ENCODE data around the gene TUBB6. TPM values are rescaled to one million over a fixed set of nuclear protein-coding genes. Genes with fewer than 3 reads are reported as not detected.

TUBB6 gene
- total and polyA plus RNA-seq, 2 of the 13 experiments (the other 11 are each of a cell fraction or from before 2014, with no cell fraction given) = 9.9 to 28.6 TPM

DNA sequence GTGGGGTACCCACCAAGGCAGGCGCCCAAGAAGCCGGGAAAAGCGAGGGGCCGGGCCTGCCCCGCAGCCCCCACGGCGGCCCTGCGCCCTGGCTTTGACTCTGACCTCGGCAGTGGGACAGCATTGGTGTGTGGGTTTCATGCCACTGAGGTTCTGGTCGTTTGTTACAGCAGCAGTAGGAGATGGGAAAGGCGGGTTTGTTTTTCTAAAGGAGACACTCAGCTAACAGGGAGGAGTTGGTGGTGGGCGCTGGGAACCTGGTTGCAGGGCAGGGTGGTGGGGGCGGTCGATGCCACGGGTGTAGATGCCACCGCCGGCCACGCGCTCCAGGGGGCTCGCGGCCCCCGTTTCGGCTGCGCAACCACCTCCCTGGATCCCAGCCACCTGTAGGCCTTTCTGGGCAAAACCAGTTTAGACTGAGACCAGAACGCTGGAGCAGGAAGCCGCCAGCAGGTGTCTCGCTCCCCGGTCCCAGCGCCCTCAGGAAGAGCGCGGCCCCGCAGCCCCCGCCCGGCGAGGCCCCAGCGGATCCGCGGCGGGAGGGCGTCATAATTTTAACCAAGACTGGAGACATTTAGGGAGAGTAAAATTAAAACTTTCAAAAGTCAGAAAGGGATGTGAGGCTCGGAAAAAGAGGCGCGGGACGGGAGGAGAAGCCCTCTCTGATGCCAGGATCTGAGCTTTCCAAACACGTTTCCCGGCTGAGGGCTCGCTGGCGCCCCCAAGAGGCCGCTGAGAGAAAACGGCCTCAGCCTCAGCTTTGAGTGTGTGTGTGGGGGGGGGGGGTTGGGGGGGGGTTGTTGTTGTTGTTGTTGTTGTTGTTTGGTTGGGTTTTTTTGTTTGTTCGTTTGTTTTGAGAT lies 36.4 kb upstream of the TUBB6 start (continued):
- TF ChIP-seq CEBPG (CRISPR knock-in tag; IDR thresholded peaks at IDR 0.05) = no peak
- no peak for TF ChIP-seq MIER3 (CRISPR knock-in tag; IDR thresholded peaks at IDR 0.05; ENCODE audit: borderline replicate concordance)
- TF ChIP-seq, protein P1, sequence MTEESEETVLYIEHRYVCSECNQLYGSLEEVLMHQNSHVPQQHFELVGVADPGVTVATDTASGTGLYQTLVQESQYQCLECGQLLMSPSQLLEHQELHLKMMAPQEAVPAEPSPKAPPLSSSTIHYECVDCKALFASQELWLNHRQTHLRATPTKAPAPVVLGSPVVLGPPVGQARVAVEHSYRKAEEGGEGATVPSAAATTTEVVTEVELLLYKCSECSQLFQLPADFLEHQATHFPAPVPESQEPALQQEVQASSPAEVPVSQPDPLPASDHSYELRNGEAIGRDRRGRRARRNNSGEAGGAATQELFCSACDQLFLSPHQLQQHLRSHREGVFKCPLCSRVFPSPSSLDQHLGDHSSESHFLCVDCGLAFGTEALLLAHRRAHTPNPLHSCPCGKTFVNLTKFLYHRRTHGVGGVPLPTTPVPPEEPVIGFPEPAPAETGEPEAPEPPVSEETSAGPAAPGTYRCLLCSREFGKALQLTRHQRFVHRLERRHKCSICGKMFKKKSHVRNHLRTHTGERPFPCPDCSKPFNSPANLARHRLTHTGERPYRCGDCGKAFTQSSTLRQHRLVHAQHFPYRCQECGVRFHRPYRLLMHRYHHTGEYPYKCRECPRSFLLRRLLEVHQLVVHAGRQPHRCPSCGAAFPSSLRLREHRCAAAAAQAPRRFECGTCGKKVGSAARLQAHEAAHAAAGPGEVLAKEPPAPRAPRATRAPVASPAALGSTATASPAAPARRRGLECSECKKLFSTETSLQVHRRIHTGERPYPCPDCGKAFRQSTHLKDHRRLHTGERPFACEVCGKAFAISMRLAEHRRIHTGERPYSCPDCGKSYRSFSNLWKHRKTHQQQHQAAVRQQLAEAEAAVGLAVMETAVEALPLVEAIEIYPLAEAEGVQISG (CRISPR knock-in tag; IDR thresholded peaks at IDR 0.05) = 0 out of 2 replicates have a peak, but pooled peaks have one; percentile 32
- no peak for TF ChIP-seq ZNF256 (CRISPR knock-in tag; conservative IDR thresholded peaks at IDR 0.05)
- no peak for TF ChIP-seq ZNF891 (CRISPR knock-in tag; IDR thresholded peaks at IDR 0.05)
- no peak for TF ChIP-seq MBNL3 (CRISPR knock-in tag; conservative IDR thresholded peaks at IDR 0.05)
- TF ChIP-seq, protein P2, sequence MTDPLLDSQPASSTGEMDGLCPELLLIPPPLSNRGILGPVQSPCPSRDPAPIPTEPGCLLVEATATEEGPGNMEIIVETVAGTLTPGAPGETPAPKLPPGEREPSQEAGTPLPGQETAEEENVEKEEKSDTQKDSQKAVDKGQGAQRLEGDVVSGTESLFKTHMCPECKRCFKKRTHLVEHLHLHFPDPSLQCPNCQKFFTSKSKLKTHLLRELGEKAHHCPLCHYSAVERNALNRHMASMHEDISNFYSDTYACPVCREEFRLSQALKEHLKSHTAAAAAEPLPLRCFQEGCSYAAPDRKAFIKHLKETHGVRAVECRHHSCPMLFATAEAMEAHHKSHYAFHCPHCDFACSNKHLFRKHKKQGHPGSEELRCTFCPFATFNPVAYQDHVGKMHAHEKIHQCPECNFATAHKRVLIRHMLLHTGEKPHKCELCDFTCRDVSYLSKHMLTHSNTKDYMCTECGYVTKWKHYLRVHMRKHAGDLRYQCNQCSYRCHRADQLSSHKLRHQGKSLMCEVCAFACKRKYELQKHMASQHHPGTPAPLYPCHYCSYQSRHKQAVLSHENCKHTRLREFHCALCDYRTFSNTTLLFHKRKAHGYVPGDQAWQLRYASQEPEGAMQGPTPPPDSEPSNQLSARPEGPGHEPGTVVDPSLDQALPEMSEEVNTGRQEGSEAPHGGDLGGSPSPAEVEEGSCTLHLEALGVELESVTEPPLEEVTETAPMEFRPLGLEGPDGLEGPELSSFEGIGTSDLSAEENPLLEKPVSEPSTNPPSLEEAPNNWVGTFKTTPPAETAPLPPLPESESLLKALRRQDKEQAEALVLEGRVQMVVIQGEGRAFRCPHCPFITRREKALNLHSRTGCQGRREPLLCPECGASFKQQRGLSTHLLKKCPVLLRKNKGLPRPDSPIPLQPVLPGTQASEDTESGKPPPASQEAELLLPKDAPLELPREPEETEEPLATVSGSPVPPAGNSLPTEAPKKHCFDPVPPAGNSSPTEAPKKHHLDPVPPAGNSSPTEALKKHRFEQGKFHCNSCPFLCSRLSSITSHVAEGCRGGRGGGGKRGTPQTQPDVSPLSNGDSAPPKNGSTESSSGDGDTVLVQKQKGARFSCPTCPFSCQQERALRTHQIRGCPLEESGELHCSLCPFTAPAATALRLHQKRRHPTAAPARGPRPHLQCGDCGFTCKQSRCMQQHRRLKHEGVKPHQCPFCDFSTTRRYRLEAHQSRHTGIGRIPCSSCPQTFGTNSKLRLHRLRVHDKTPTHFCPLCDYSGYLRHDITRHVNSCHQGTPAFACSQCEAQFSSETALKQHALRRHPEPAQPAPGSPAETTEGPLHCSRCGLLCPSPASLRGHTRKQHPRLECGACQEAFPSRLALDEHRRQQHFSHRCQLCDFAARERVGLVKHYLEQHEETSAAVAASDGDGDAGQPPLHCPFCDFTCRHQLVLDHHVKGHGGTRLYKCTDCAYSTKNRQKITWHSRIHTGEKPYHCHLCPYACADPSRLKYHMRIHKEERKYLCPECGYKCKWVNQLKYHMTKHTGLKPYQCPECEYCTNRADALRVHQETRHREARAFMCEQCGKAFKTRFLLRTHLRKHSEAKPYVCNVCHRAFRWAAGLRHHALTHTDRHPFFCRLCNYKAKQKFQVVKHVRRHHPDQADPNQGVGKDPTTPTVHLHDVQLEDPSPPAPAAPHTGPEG (CRISPR knock-in tag; IDR thresholded peaks at IDR 0.05) = 0 out of 2 replicates have a peak, but pooled peaks have one; percentile 41
- TF ChIP-seq, protein P3, sequence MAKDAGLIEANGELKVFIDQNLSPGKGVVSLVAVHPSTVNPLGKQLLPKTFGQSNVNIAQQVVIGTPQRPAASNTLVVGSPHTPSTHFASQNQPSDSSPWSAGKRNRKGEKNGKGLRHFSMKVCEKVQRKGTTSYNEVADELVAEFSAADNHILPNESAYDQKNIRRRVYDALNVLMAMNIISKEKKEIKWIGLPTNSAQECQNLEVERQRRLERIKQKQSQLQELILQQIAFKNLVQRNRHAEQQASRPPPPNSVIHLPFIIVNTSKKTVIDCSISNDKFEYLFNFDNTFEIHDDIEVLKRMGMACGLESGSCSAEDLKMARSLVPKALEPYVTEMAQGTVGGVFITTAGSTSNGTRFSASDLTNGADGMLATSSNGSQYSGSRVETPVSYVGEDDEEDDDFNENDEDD (CRISPR knock-in tag; IDR thresholded peaks at IDR 0.05; ENCODE audit: borderline replicate concordance) = peak; percentile 50; the same call in 1 of the 2 replicates
- TF ChIP-seq PHF20 (CRISPR knock-in tag; IDR thresholded peaks at IDR 0.05) = no peak
- TF ChIP-seq ADNP (CRISPR knock-in tag; IDR thresholded peaks at IDR 0.05) = no peak
- no peak for TF ChIP-seq ATM (IDR thresholded peaks at IDR 0.05; ENCODE audit: borderline replicate concordance)
- TF ChIP-seq, protein P4, sequence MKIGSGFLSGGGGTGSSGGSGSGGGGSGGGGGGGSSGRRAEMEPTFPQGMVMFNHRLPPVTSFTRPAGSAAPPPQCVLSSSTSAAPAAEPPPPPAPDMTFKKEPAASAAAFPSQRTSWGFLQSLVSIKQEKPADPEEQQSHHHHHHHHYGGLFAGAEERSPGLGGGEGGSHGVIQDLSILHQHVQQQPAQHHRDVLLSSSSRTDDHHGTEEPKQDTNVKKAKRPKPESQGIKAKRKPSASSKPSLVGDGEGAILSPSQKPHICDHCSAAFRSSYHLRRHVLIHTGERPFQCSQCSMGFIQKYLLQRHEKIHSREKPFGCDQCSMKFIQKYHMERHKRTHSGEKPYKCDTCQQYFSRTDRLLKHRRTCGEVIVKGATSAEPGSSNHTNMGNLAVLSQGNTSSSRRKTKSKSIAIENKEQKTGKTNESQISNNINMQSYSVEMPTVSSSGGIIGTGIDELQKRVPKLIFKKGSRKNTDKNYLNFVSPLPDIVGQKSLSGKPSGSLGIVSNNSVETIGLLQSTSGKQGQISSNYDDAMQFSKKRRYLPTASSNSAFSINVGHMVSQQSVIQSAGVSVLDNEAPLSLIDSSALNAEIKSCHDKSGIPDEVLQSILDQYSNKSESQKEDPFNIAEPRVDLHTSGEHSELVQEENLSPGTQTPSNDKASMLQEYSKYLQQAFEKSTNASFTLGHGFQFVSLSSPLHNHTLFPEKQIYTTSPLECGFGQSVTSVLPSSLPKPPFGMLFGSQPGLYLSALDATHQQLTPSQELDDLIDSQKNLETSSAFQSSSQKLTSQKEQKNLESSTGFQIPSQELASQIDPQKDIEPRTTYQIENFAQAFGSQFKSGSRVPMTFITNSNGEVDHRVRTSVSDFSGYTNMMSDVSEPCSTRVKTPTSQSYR (CRISPR knock-in tag; IDR thresholded peaks at IDR 0.05; ENCODE audit: borderline replicate concordance) = no peak
- TF ChIP-seq, protein P5, sequence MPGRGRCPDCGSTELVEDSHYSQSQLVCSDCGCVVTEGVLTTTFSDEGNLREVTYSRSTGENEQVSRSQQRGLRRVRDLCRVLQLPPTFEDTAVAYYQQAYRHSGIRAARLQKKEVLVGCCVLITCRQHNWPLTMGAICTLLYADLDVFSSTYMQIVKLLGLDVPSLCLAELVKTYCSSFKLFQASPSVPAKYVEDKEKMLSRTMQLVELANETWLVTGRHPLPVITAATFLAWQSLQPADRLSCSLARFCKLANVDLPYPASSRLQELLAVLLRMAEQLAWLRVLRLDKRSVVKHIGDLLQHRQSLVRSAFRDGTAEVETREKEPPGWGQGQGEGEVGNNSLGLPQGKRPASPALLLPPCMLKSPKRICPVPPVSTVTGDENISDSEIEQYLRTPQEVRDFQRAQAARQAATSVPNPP (CRISPR knock-in tag; IDR thresholded peaks at IDR 0.05) = no peak

All from HepG2 (cell line).